Fibroblast of pulmonary artery (primary cell): ENCODE measurements around the gene NTM.

Experiments used
- DNase-seq: peaks from one replicate; pipeline ENCODE4 v3.0.0-alpha.2; 2010; ENCODE audit warnings: low read depth
- H3K4me3 ChIP-seq: replicated peaks from 2 replicates; pipeline ENCODE4 v1.5.1; 2011; ENCODE audit warnings: low read depth, mild to moderate bottlenecking, control low read depth, low read length, moderate library complexity
- CTCF ChIP-seq: IDR thresholded peaks from 2 replicates; pipeline ENCODE4 v1.5.1; 2011; ENCODE audit warnings: mild to moderate bottlenecking, control low read depth, low read length, inconsistent platforms; ENCODE audit errors: missing control alignments

NTM gene

GRCh38 chr11:131823772-131824171 is 453.4 kb downstream of the NTM start:
- TF ChIP-seq CTCF = no peak
- DNase-seq = peak; percentile 18
- no peak overlapping the region for H3K4me3 ChIP-seq

GRCh38 chr11:131824771-131825170 is 454.4 kb downstream of the NTM start:
- no peak overlapping the region for H3K4me3 ChIP-seq
- TF ChIP-seq CTCF = no peak
- DNase-seq = peak; percentile 94

GRCh38 chr11:131827430-131827829 is 457.0 kb downstream of the NTM start:
- no peak for DNase-seq
- no peak for TF ChIP-seq CTCF
- H3K4me3 ChIP-seq = no peak overlapping the region

- TF ChIP-seq CTCF = no peak
Observed at GRCh38 chr11:131829725-131830124, 459.3 kb downstream of the NTM start.

GRCh38 chr11:131832079-131832478 is 461.7 kb downstream of the NTM start:
- no peak for DNase-seq
- no peak for TF ChIP-seq CTCF
- no peak overlapping the region for H3K4me3 ChIP-seq

More at GRCh38 chr11:131829725-131830124, 459.3 kb downstream of the NTM start:
- DNase-seq = no peak
- H3K4me3 ChIP-seq = no peak overlapping the region

GRCh38 chr11:131833366-131833765 is 463.0 kb downstream of the NTM start:
- no peak for DNase-seq
- TF ChIP-seq CTCF = no peak
- H3K4me3 ChIP-seq = no peak overlapping the region

GRCh38 chr11:131837562-131837961 is 467.1 kb downstream of the NTM start:
- no peak overlapping the region for H3K4me3 ChIP-seq
- no peak for DNase-seq
- no peak for TF ChIP-seq CTCF
